ENCODE results near the gene SMIM22. TPM values are rescaled to one million over a fixed set of nuclear protein-coding genes. Genes with fewer than 3 reads are reported as not detected.

SMIM22 gene
- total RNA-seq, 4 donors from 2014 or later = 4.6 TPM; not detected in 3

DNA sequence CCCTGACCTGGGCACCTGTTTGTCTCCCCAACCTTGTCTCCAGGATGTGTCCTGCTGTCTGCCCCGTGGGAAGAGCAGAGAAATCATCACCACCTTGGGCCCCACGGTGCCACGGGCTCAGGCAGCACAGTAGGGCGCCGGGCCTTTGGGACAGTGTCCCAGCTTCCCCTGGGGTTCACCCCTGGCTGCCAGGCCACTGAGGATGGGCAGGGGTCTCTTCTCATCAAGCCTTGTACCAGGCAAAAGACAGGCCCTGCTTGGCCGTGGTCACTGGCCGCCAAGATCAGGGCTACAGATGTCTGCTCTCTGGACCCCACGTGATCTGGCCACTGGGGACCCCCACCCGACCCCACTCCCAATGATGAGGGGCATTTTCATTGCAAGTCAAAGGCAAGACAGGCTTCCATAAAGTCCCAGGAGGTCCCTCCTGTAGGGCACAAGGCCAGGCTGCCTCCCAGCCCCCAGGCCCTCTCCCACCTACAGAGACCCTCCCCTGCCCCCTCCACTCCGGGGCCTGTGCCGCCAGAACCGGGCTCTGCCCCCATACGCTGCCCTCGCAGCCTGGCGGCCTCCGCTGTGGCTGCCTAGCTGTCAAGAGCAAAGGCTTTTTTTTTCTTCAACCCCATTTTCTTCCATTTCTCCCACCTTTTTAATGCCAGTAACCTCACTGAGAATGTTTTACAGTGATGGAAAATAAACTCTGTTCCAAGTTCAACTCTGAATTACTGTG, 46.3 kb upstream of the SMIM22 start:
- Histone ChIP-seq H3K36me3 (no peaks in the 10 kb centered on the region), H3K4me3 (no peak overlapping the region), H3K27ac (no peak overlapping the region), H3K9me3 (no peaks in the 10 kb centered on the region), H3K4me1 (peaks cover 0 to 8% of the 10 kb centered on the region in 2 donors), H3K27me3 (no peaks in the 10 kb centered on the region)
- intact Hi-C loops (cut with DNase I; ENCODE audit: low total_unique reads) = no loop called here
- no peak for DNase-seq
- TF ChIP-seq, protein P1, sequence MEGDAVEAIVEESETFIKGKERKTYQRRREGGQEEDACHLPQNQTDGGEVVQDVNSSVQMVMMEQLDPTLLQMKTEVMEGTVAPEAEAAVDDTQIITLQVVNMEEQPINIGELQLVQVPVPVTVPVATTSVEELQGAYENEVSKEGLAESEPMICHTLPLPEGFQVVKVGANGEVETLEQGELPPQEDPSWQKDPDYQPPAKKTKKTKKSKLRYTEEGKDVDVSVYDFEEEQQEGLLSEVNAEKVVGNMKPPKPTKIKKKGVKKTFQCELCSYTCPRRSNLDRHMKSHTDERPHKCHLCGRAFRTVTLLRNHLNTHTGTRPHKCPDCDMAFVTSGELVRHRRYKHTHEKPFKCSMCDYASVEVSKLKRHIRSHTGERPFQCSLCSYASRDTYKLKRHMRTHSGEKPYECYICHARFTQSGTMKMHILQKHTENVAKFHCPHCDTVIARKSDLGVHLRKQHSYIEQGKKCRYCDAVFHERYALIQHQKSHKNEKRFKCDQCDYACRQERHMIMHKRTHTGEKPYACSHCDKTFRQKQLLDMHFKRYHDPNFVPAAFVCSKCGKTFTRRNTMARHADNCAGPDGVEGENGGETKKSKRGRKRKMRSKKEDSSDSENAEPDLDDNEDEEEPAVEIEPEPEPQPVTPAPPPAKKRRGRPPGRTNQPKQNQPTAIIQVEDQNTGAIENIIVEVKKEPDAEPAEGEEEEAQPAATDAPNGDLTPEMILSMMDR (IDR thresholded peaks at IDR 0.05) = no peak
- no peak for TF ChIP-seq POLR2A (IDR thresholded peaks at IDR 0.05)

DNA sequence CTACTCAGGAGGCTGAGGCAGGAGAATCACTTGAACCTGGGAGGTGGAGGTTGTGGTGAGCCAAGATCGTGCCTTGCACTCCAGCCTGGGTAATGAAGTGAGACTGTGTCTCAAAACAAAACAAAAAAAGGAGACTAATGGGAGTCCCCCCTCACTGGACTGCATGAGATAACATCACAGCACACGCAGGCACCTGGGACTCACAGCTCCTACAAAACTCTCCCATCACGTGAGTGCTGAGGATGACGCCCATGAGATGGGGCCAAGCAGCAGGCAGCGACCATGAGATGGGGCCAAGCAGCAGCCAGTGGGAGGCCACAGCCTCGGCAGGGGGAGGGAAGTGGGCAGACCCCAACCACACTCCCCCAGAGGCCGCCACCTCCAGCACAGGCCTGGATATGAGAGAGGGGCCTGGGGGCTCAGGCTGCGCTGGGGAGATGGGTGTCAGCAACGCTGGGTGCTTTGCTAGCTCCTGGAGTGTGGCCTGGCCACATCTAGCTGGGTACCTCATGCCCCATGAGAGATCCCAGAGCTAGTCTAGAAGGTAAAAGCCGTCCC, 45.4 kb upstream of the SMIM22 start:
- TF ChIP-seq POLR2A (IDR thresholded peaks at IDR 0.05) = no peak
- TF ChIP-seq, protein P1 (IDR thresholded peaks at IDR 0.05) = no peak
- Histone ChIP-seq H3K27ac (no peak overlapping the region), H3K27me3 (no peaks in the 10 kb centered on the region), H3K4me1 (peaks cover 0 to 8% of the 10 kb centered on the region in 2 donors), H3K36me3 (no peaks in the 10 kb centered on the region), H3K9me3 (no peaks in the 10 kb centered on the region), H3K4me3 (no peak overlapping the region)
- no peak for DNase-seq
- intact Hi-C loops (cut with DNase I; ENCODE audit: low total_unique reads) = no loop called here

DNA sequence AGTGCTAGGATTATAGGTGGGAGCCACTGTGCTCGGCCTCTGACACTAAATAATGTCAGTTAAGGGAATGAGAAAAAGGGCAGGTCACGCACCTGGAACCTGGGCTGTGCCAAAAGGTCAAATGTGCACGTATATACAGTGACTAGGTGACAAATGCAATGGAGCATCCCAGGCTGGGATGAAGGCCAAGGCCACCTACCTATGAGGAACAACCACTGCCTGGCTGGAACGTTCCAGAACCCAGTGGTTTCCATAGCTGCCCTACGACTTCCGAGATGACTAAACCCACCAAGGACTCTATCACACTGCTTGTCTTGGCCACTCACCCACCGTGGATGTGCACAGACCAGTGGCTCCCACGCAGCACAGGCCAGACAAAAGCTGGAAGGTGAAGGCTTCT, 44.3 kb upstream of the SMIM22 start:
- TF ChIP-seq POLR2A (IDR thresholded peaks at IDR 0.05) = no peak
- TF ChIP-seq, protein P1 (IDR thresholded peaks at IDR 0.05) = no peak
- no peak for DNase-seq
- H3K27me3 ChIP-seq = no peaks in the 10 kb centered on the region
- no peaks in the 10 kb centered on the region for H3K9me3 ChIP-seq
- H3K4me3 ChIP-seq = no peak overlapping the region
- H3K4me1 ChIP-seq = peaks cover 0 to 8% of the 10 kb centered on the region in 2 donors
- no peaks in the 10 kb centered on the region for H3K36me3 ChIP-seq
- H3K27ac ChIP-seq = no peak overlapping the region
- intact Hi-C loops (cut with DNase I; ENCODE audit: low total_unique reads) = no loop called here

DNA sequence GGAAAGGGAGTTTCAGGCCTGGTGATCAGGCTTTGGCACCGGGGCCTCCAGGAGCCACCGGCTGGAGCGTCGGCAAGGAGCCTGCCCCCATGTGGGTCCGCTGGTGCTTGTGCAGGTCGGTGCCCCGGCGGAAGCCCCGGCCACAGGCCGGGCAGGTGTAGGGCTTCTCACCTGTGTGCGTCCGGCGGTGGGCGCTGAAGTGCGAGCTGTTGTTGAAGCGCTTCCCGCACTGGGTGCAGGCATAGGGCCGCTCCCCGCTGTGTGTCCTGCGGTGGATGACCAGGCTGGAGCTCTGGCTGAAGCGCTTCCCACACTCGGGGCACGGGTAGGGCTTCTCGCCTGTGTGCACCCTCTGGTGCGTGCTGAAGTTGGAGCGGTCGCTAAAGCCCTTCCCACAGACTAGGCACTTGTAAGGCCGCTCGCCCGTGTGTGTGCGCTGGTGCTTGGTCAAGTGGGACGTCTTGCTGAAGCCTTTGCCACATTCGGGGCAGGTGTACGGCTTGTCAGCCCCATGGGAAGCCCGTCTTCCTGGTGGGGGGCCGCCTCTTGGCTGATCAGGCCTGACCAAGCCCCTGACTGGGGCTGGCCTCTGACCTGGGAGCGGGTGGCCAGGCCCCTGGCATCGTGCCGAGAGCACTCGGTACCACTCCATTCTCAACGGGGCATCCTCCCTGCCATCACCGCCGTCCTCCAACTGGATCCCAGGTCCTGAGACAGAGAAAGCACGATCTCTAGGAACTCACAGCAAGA, 42.6 kb upstream of the SMIM22 start:
- TF ChIP-seq, protein P1 (IDR thresholded peaks at IDR 0.05) = no peak
- TF ChIP-seq POLR2A (IDR thresholded peaks at IDR 0.05) = no peak
- Histone ChIP-seq H3K9me3 (no peaks in the 10 kb centered on the region), H3K27me3 (no peaks in the 10 kb centered on the region), H3K27ac (no peak overlapping the region), H3K4me1 (no peaks in the 10 kb centered on the region), H3K4me3 (no peak overlapping the region), H3K36me3 (no peaks in the 10 kb centered on the region)
- no peak for DNase-seq
- intact Hi-C loops (cut with DNase I; ENCODE audit: low total_unique reads) = no loop called here

DNA sequence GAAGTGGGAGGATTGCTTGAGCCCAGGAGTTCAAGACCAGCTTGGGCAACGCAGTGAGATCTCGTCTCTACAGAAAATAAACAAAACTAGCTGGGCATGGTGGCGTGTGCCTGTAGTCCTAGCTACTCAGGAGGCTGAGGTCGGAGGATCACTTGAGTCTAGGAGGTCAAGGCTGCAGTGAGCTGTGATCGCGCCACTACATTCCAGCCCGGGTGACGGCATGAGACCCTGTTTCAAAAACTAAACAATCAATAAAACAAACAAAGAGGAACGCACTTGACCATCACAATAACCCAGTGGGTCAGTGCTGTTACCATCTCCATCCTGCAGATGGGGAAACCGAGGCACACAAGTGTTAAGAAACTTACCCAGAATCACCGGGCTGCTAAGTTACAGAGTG, 41.9 kb upstream of the SMIM22 start:
- DNase-seq = no peak
- Histone ChIP-seq H3K27me3 (no peaks in the 10 kb centered on the region), H3K27ac (no peak overlapping the region), H3K4me1 (no peaks in the 10 kb centered on the region), H3K4me3 (no peak overlapping the region), H3K9me3 (no peaks in the 10 kb centered on the region), H3K36me3 (no peaks in the 10 kb centered on the region)
- intact Hi-C loops (cut with DNase I; ENCODE audit: low total_unique reads) = no loop called here
- TF ChIP-seq, protein P1 (IDR thresholded peaks at IDR 0.05) = no peak
- TF ChIP-seq POLR2A (IDR thresholded peaks at IDR 0.05) = no peak
